CD4-positive, CD25-positive, alpha-beta regulatory T cell (primary cell): ENCODE data around the gene BDNF. TPM values are rescaled to one million over a fixed set of nuclear protein-coding genes. Genes with fewer than 3 reads are reported as not detected.
"Not testable (repeated sequence)": the region's sequence is repeated elsewhere in the genome, so short reads cannot be mapped to it uniquely, and the experiment has no call there.

Source experiments
- ATAC-seq, 2 donors: fragments of 150-1000 bp; cut with Tn5 transposase; one replicate each; pipeline ENCODE4 v1.10.0; 2021; ENCODE audit warnings: low read depth in 2 of 2, moderate number of reproducible peaks in 2 of 2, moderate library complexity in 1 of 2
- DNase-seq, 3 donors: peaks; one replicate each; pipeline versions ENCODE4 v3.0.0 to v3.0.0-alpha.2; 2012 to 2022; ENCODE audit warnings: mixed read lengths in 1 of 3
- H3K27ac ChIP-seq: one replicate; pipeline ENCODE4 v1.7.0; 2013; ENCODE audit warnings: mild to moderate bottlenecking, low read length; ENCODE audit not compliant: insufficient read depth, poor library complexity, severe bottlenecking
- H3K27me3 ChIP-seq: one replicate; pipeline ENCODE4 v1.7.0; 2013; ENCODE audit warnings: low read length; ENCODE audit not compliant: control insufficient read depth, insufficient read depth
- H3K36me3 ChIP-seq: one replicate; pipeline ENCODE4 v1.7.0; 2013; ENCODE audit warnings: mild to moderate bottlenecking, low read length, moderate library complexity; ENCODE audit not compliant: control insufficient read depth, insufficient read depth
- H3K4me1 ChIP-seq: 2 replicates; pipeline ENCODE4 v1.7.0; 2013; ENCODE audit warnings: mild to moderate bottlenecking, low read length; ENCODE audit not compliant: insufficient read depth, control insufficient read depth, poor library complexity, severe bottlenecking
- H3K4me3 ChIP-seq: one replicate; pipeline ENCODE4 v1.7.0; 2013; ENCODE audit warnings: low read depth, mild to moderate bottlenecking, low read length, moderate library complexity
- H3K9me3 ChIP-seq, 2 experiments: 1 replicate in 1 of 2; 2 replicates in 1 of 2; pipeline ENCODE4 v1.7.0; 2013; ENCODE audit warnings: low read length in 2 of 2, mild to moderate bottlenecking in 1 of 2, moderate library complexity in 1 of 2; ENCODE audit not compliant: control insufficient read depth in 2 of 2
- H3K27ac Mint-ChIP-seq, 3 donors: one replicate each; pipeline ENCODE4 v1.8.0; 2020 to 2022; ENCODE audit warnings: mild to moderate bottlenecking in 3 of 3, mixed read lengths in 3 of 3, moderate library complexity in 2 of 3
- H3K27me3 Mint-ChIP-seq: one replicate; pipeline ENCODE4 v1.8.0; 2022; ENCODE audit warnings: mild to moderate bottlenecking, mixed read lengths
- H3K36me3 Mint-ChIP-seq: one replicate; pipeline ENCODE4 v1.8.0; 2020; ENCODE audit warnings: mixed read lengths
- H3K4me1 Mint-ChIP-seq, 4 donors: one replicate each; pipeline ENCODE4 v1.8.0; 2020 to 2022; ENCODE audit warnings: mixed read lengths in 4 of 4, mild to moderate bottlenecking in 1 of 4
- H3K4me3 Mint-ChIP-seq, 4 donors: one replicate each; pipeline ENCODE4 v1.8.0; 2020 to 2022; ENCODE audit warnings: mild to moderate bottlenecking in 4 of 4, mixed read lengths in 4 of 4, moderate library complexity in 3 of 4
- H3K9me3 Mint-ChIP-seq, 7 donors: one replicate each; pipeline ENCODE4 v1.8.0; 2020 to 2022; ENCODE audit warnings: mixed read lengths in 7 of 7, mild to moderate bottlenecking in 3 of 7, moderate library complexity in 2 of 7
- polyA plus RNA-seq, 4 donors: library from polyadenylated mRNA; unstranded; fragments of 300-500 nt; fragmentation: Illumina TruSeq; gene quantifications; one replicate each; pipeline ENCODE4 v1.2.3, GENCODE V29; 2021
- total RNA-seq: library from RNA; stranded (reverse); gene quantifications from one replicate; pipeline ENCODE4 v1.2.3, GENCODE V29; 2022

BDNF gene
- total RNA-seq = not detected
- not detected for polyA plus RNA-seq

GRCh38 chr11:27700351-27701301 is at the start of gene BDNF:
Gene BDNF (minus strand): TSS chr11:27700455. CDS start chr11:27658564, 41,891 bp downstream.
- Histone ChIP-seq H3K4me1 (peaks cover 15% of the 10 kb centered on the region), H3K4me3 (peak within 1 kb of the TSS; percentile 49), H3K36me3 (no peaks in the 10 kb centered on the region), H3K27me3 (peaks cover 36% of the 10 kb centered on the region), H3K9me3 (no peaks in the 10 kb centered on the region), H3K27ac (no peak within 1 kb of the TSS)
- H3K36me3 Mint-ChIP-seq = no peaks in the 10 kb centered on the region
- ATAC-seq = no peak
- H3K27me3 Mint-ChIP-seq = peaks cover 73% of the 10 kb centered on the region
- no peak within 1 kb of the TSS for H3K27ac Mint-ChIP-seq
- peak within 1 kb of the TSS; percentile 67 to 87 (median 76) for H3K4me3 Mint-ChIP-seq
- peaks cover 0 to 4% (median 0%) of the 10 kb centered on the region in 7 donors for H3K9me3 Mint-ChIP-seq
- no peak for DNase-seq
- peaks cover 0 to 27% (median 15%) of the 10 kb centered on the region in 4 donors for H3K4me1 Mint-ChIP-seq

- Mint-ChIP-seq H3K4me1 (no peaks in the 10 kb centered on the region), H3K9me3 (peaks cover 0 to 8% (median 0%) of the 10 kb centered on the region in 7 donors), H3K27me3 (peaks cover 5% of the 10 kb centered on the region), H3K27ac (no peak overlapping the region), H3K36me3 (no peaks in the 10 kb centered on the region), H3K4me3 (no peak overlapping the region)
- DNase-seq = no peak
- Histone ChIP-seq H3K27me3 (no peaks in the 10 kb centered on the region), H3K36me3 (no peaks in the 10 kb centered on the region), H3K9me3 (no peaks in the 10 kb centered on the region), H3K27ac (no peak overlapping the region), H3K4me3 (no peak overlapping the region), H3K4me1 (no peaks in the 10 kb centered on the region)
- no peak for ATAC-seq
These were observed 40.2 kb upstream of the BDNF start for GRCh38 chr11:27740362-27741013.

- Histone ChIP-seq H3K27ac (no peak overlapping the region), H3K36me3 (no peaks in the 10 kb centered on the region), H3K4me1 (no peaks in the 10 kb centered on the region), H3K27me3 (no peaks in the 10 kb centered on the region), H3K9me3 (no peaks in the 10 kb centered on the region), H3K4me3 (no peak overlapping the region)
- no peak for ATAC-seq
- H3K4me3 Mint-ChIP-seq = no peak overlapping the region
- no peaks in the 10 kb centered on the region for H3K36me3 Mint-ChIP-seq
- H3K27me3 Mint-ChIP-seq = peaks cover 5% of the 10 kb centered on the region
- no peak for DNase-seq
- H3K4me1 Mint-ChIP-seq = no peaks in the 10 kb centered on the region
- peaks cover 0 to 6% (median 2%) of the 10 kb centered on the region in 7 donors for H3K9me3 Mint-ChIP-seq
- no peak overlapping the region for H3K27ac Mint-ChIP-seq
These were observed 35.0 kb upstream of the BDNF start for GRCh38 chr11:27735281-27735680.

GRCh38 chr11:27731803-27732202 is 31.5 kb upstream of the BDNF start:
- not testable (repeated sequence) for H3K27me3 ChIP-seq, H3K4me3 ChIP-seq, H3K4me1 Mint-ChIP-seq, H3K27ac ChIP-seq, H3K9me3 ChIP-seq, H3K36me3 Mint-ChIP-seq, H3K4me1 ChIP-seq, H3K27me3 Mint-ChIP-seq, H3K9me3 Mint-ChIP-seq, H3K27ac Mint-ChIP-seq, ATAC-seq, H3K36me3 ChIP-seq, H3K4me3 Mint-ChIP-seq, DNase-seq

GRCh38 chr11:27726981-27727380 is 26.7 kb upstream of the BDNF start:
- Histone ChIP-seq H3K27me3 (peaks cover 8% of the 10 kb centered on the region), H3K4me1 (no peaks in the 10 kb centered on the region), H3K9me3 (peaks cover 0 to 2% of the 10 kb centered on the region in 2 experiments), H3K4me3 (no peak overlapping the region), H3K36me3 (no peaks in the 10 kb centered on the region), H3K27ac (no peak overlapping the region)
- DNase-seq (no peak), ATAC-seq (no peak)
- H3K27ac Mint-ChIP-seq = no peak overlapping the region
- H3K4me3 Mint-ChIP-seq = no peak overlapping the region
- H3K9me3 Mint-ChIP-seq = peaks cover 0 to 8% (median 1%) of the 10 kb centered on the region in 7 donors
- H3K4me1 Mint-ChIP-seq = no peaks in the 10 kb centered on the region
- no peaks in the 10 kb centered on the region for H3K36me3 Mint-ChIP-seq
- H3K27me3 Mint-ChIP-seq = peaks cover 13% of the 10 kb centered on the region

- no peaks in the 10 kb centered on the region for H3K4me1 Mint-ChIP-seq
- no peak overlapping the region for H3K27ac Mint-ChIP-seq
- DNase-seq (no peak), ATAC-seq (no peak)
- Histone ChIP-seq H3K36me3 (no peaks in the 10 kb centered on the region), H3K4me1 (no peaks in the 10 kb centered on the region), H3K4me3 (no peak overlapping the region), H3K27me3 (peaks cover 21% of the 10 kb centered on the region), H3K27ac (no peak overlapping the region), H3K9me3 (peaks cover 4 to 8% of the 10 kb centered on the region in 2 experiments)
- H3K36me3 Mint-ChIP-seq = no peaks in the 10 kb centered on the region
- peaks cover 4 to 21% (median 7%) of the 10 kb centered on the region in 7 donors for H3K9me3 Mint-ChIP-seq
- peaks cover 42% of the 10 kb centered on the region for H3K27me3 Mint-ChIP-seq
- no peak overlapping the region for H3K4me3 Mint-ChIP-seq
These were observed 23.4 kb upstream of the BDNF start for GRCh38 chr11:27723687-27724086.

GRCh38 chr11:27722953-27723344 is 22.7 kb upstream of the BDNF start:
- H3K9me3 ChIP-seq = peaks cover 4 to 8% of the 10 kb centered on the region in 2 experiments
- ATAC-seq = no peak
- no peaks in the 10 kb centered on the region for H3K4me1 Mint-ChIP-seq
- H3K27ac ChIP-seq = no peak overlapping the region
- peaks cover 22% of the 10 kb centered on the region for H3K27me3 ChIP-seq
- H3K4me1 ChIP-seq = no peaks in the 10 kb centered on the region
- H3K36me3 ChIP-seq = no peaks in the 10 kb centered on the region
- H3K27me3 Mint-ChIP-seq = peaks cover 48% of the 10 kb centered on the region
- H3K36me3 Mint-ChIP-seq = no peaks in the 10 kb centered on the region
- no peak for DNase-seq
- no peak overlapping the region for H3K27ac Mint-ChIP-seq
- H3K9me3 Mint-ChIP-seq = peaks cover 4 to 21% (median 7%) of the 10 kb centered on the region in 7 donors
- H3K4me3 ChIP-seq = no peak overlapping the region
- H3K4me3 Mint-ChIP-seq = no peak overlapping the region
